IMR-90 (cell line): ENCODE results near the gene KMT2C. TPM values are rescaled to one million over a fixed set of nuclear protein-coding genes. Genes with fewer than 3 reads are reported as not detected.

Experiments
- ATAC-seq: fragments of 200-7000 bp; cut with Tn5 transposase; 2 replicates; pipeline ENCODE4 v1.9.1; 2020; ENCODE audit warnings: low read depth, mild to moderate bottlenecking, moderate library complexity
- BruUV-seq: library from RNA; stranded (reverse); fragments of 400-500 nt; replicated peaks from 2 replicates; lab custom pipeline; 2021; lab: Mats Ljungman, UMichigan
- CTCF ChIA-PET: fragments of 300-600 bp; formaldehyde crosslinking; extraction: SDS; loops from one replicate; lab custom pipeline; 2021; ENCODE audit warnings: antibody characterized with exemption; lab: Yijun Ruan, JAX
- POLR2A ChIA-PET: fragments of 300-600 bp; sonication (Branson Sonifier 250); formaldehyde crosslinking; loops from one replicate; lab custom pipeline; 2022; ENCODE audit warnings: antibody characterized with exemption; ENCODE audit not compliant: unreplicated experiment; lab: Charles Lee
- DNase-seq: peaks from one replicate; pipeline ENCODE4 v3.0.0; 2013
- H2AFZ ChIP-seq: replicated peaks from 2 replicates; pipeline ENCODE3; 2013; ENCODE audit warnings: low read length, mild to moderate bottlenecking; ENCODE audit not compliant: poor library complexity
- H2AK5ac ChIP-seq: 2 replicates; pipeline ENCODE4 v1.6.1; 2013; ENCODE audit warnings: low read depth, low read length, inconsistent platforms
- H2AK9ac ChIP-seq: replicated peaks from 2 replicates; pipeline ENCODE3; 2013; ENCODE audit warnings: mild to moderate bottlenecking, low read depth, low read length, moderate library complexity; ENCODE audit not compliant: poor library complexity
- H2BK120ac ChIP-seq: 2 replicates; pipeline ENCODE4 v1.6.1; 2013; ENCODE audit warnings: low read depth, low read length, inconsistent platforms
- H2BK15ac ChIP-seq: 3 replicates; pipeline ENCODE4 v1.6.1; 2013; ENCODE audit warnings: low read depth, low read length, inconsistent platforms
- H2BK20ac ChIP-seq: 2 replicates; pipeline ENCODE4 v1.6.1; 2013; ENCODE audit warnings: low read depth, mild to moderate bottlenecking, inconsistent platforms, low read length, moderate library complexity
- H2BK5ac ChIP-seq: 2 replicates; pipeline ENCODE4 v1.6.1; 2013; ENCODE audit warnings: mild to moderate bottlenecking, low read depth, low read length, inconsistent platforms; ENCODE audit not compliant: poor library complexity, severe bottlenecking
- H3K14ac ChIP-seq: replicated peaks from 2 replicates; pipeline ENCODE4 v1.6.1; 2013; ENCODE audit warnings: low read depth, low read length, inconsistent platforms
- H3K18ac ChIP-seq: 2 replicates; pipeline ENCODE4 v1.6.1; 2013; ENCODE audit warnings: low read depth, low read length, control low read depth
- H3K23ac ChIP-seq: 2 replicates; pipeline ENCODE4 v1.6.1; 2013; ENCODE audit warnings: low read depth, low read length, inconsistent platforms
- H3K27ac ChIP-seq: 2 replicates; pipeline ENCODE4 v1.5.1; 2013; ENCODE audit warnings: mild to moderate bottlenecking, control low read depth, low read length; ENCODE audit not compliant: insufficient read depth
- H3K27me3 ChIP-seq: 2 replicates; pipeline ENCODE4 v1.6.1; 2013; ENCODE audit warnings: low read length; ENCODE audit not compliant: control insufficient read depth, insufficient read depth
- H3K36me3 ChIP-seq: 2 replicates; pipeline ENCODE4 v1.6.1; 2013; ENCODE audit warnings: low read length, mixed read lengths; ENCODE audit not compliant: control insufficient read depth, insufficient read depth
- H3K4ac ChIP-seq: 2 replicates; pipeline ENCODE4 v1.6.1; 2013; ENCODE audit warnings: low read depth, low read length, inconsistent platforms
- H3K4me1 ChIP-seq: 2 replicates; pipeline ENCODE4 v1.6.1; 2013; ENCODE audit warnings: low read length, mixed read lengths; ENCODE audit not compliant: control insufficient read depth, insufficient read depth
- H3K4me2 ChIP-seq: 2 replicates; pipeline ENCODE4 v1.6.1; 2013; ENCODE audit warnings: low read depth, mild to moderate bottlenecking, control low read depth, low read length, moderate library complexity
- H3K4me3 ChIP-seq: 2 replicates; pipeline ENCODE4 v1.5.1; 2013; ENCODE audit warnings: low read depth, mild to moderate bottlenecking, control low read depth, low read length, moderate library complexity; ENCODE audit not compliant: insufficient read depth
- H3K56ac ChIP-seq: 2 replicates; pipeline ENCODE4 v1.6.1; 2013; ENCODE audit warnings: low read length, inconsistent platforms; ENCODE audit not compliant: insufficient read depth; ENCODE audit errors: extremely low read depth
- H3K79me1 ChIP-seq, 2 experiments: 2 replicates each; pipeline ENCODE4 v1.6.1; 2013; ENCODE audit warnings: low read length in 2 of 2, inconsistent platforms in 1 of 2, low read depth in 1 of 2
- H3K9ac ChIP-seq: 2 replicates; pipeline ENCODE4 v1.6.1; 2013; ENCODE audit warnings: low read depth, low read length, control low read depth
- H3K9me1 ChIP-seq: 2 replicates; pipeline ENCODE4 v1.6.1; 2013; ENCODE audit warnings: low read length, inconsistent platforms; ENCODE audit not compliant: insufficient read depth
- H3K9me3 ChIP-seq: 2 replicates; pipeline ENCODE4 v1.6.1; 2013; ENCODE audit warnings: low read length; ENCODE audit not compliant: control insufficient read depth, insufficient read depth
- H4K20me1 ChIP-seq: 2 replicates; pipeline ENCODE4 v1.6.1; 2013; ENCODE audit warnings: low read length, inconsistent platforms; ENCODE audit not compliant: insufficient read depth
- H4K5ac ChIP-seq: 2 replicates; pipeline ENCODE4 v1.6.1; 2013; ENCODE audit warnings: mild to moderate bottlenecking, low read depth, low read length, control low read depth
- H4K8ac ChIP-seq, 2 experiments: 2 replicates each; pipeline ENCODE4 v1.6.1; 2013; ENCODE audit warnings: low read depth in 2 of 2, low read length in 2 of 2, control low read depth in 1 of 2, inconsistent platforms in 1 of 2
- H4K91ac ChIP-seq: 2 replicates; pipeline ENCODE4 v1.6.1; 2013; ENCODE audit warnings: low read depth, low read length, inconsistent platforms; ENCODE audit not compliant: insufficient read depth
- CEBPB ChIP-seq: IDR thresholded peaks from 2 replicates; pipeline ENCODE4 v1.6.1; 2012; ENCODE audit warnings: low read depth, low read length, improper control_type of control experiment
- CTCF ChIP-seq: conservative IDR thresholded peaks from 2 replicates; pipeline ENCODE4 v1.5.1; 2012; ENCODE audit warnings: mild to moderate bottlenecking, low read depth, low read length, improper control_type of control experiment
- FOS ChIP-seq: fragments of 150-350 bp; IDR thresholded peaks from 2 replicates; pipeline ENCODE4 v1.6.1; 2016; ENCODE audit warnings: low read depth, low read length
- SMC3 ChIP-seq: fragments of 150-350 bp; IDR thresholded peaks from 2 replicates; pipeline ENCODE4 v1.6.1; 2016; ENCODE audit warnings: low read depth, mild to moderate bottlenecking, antibody characterized with exemption, low read length, moderate library complexity
- WGBS, 2 experiments: methylation state at CpG; one replicate each; pipeline versions ENCODE4 v1.1.5 to v1.1.7; 2013; ENCODE audit warnings: missing lambda C conversion rate in 2 of 2; ENCODE audit not compliant: insufficient read length in 1 of 2; ENCODE audit errors: extremely low coverage in 2 of 2; 5-methylcytosine and 5-hydroxymethylcytosine counted together
- dilution Hi-C: fragments of 300-500 bp; cut with HindIII; formaldehyde crosslinking; loops from one replicate; pipeline ENCODE4 v1.14.3; 2018; ENCODE audit warnings: low sequenced_read_pairs; ENCODE audit not compliant: unreplicated experiment
- in situ Hi-C: fragments of 300-500 bp; cut with MboI; formaldehyde crosslinking; loops from 3 replicates; pipeline ENCODE4 v1.14.3; 2019; ENCODE audit warnings: low sequenced_read_pairs, inconsistent platforms, mixed read lengths
- intact Hi-C: fragments of 100-400 bp; cut with micrococcal nuclease; formaldehyde crosslinking; loops from 2 replicates; pipeline ENCODE4 v1.10.0; 2022
- polyA plus RNA-seq, 3 experiments: library from polyadenylated mRNA; depleted of rRNA; stranded (reverse); fragments of >200 nt; gene quantifications; 2 replicates each; pipeline ENCODE4 v1.2.3, GENCODE V29; 2012; ENCODE audit warnings: low replicate concordance in 1 of 3
- total RNA-seq: library from RNA; depleted of rRNA; stranded (reverse); fragments of >200 nt; gene quantifications from 2 replicates; pipeline ENCODE4 v1.2.3, GENCODE V29; 2012

The KMT2C gene
- total and polyA plus RNA-seq, 2 of the 4 experiments (the other 2 are of a cell fraction), result 8.0 to 23.3 TPM

- Histone ChIP-seq H2BK120ac (no peak overlapping the region), H3K79me1 (no peaks in the 10 kb centered on the region), H4K5ac (no peak overlapping the region), H3K9me3 (no peaks in the 10 kb centered on the region), H3K9ac (no peak overlapping the region), H4K91ac (no peak overlapping the region), H2AK5ac (no peak overlapping the region), H3K56ac (no peak overlapping the region), H3K23ac (no peak overlapping the region), H2BK20ac (no peak overlapping the region), H2AK9ac (no peak overlapping the region), H3K27me3 (no peaks in the 10 kb centered on the region), H3K14ac (no peak overlapping the region), H4K20me1 (no peaks in the 10 kb centered on the region), H2BK5ac (no peak overlapping the region), H3K27ac (no peak overlapping the region), H4K8ac (no peak overlapping the region), H2BK15ac (no peak overlapping the region), H2AFZ (no peak overlapping the region), H3K4ac (no peak overlapping the region), H3K4me1 (no peaks in the 10 kb centered on the region), H3K9me1 (no peaks in the 10 kb centered on the region), H3K18ac (no peak overlapping the region), H3K4me3 (no peak overlapping the region), H3K4me2 (no peak overlapping the region), H3K36me3 (no peaks in the 10 kb centered on the region)
- no TSS peak for BruUV-seq
- POLR2A ChIA-PET, result no interaction called here
- no peak for DNase-seq
- intact Hi-C loops, result no loop called here
- no peak for ATAC-seq
- in situ Hi-C loops, result no loop called here
- dilution Hi-C loops, result no loop called here
- no peak for TF ChIP-seq CTCF
- TF ChIP-seq CEBPB, result no peak
- TF ChIP-seq FOS, result no peak
- no peak for TF ChIP-seq SMC3
- no CpG with 5 or more reads among the region's 4 CpGs for WGBS, 2 experiments
- CTCF ChIA-PET, result no interaction called here
These were observed 44.9 kb upstream of the KMT2C start for GRCh38 chr7:152480664-152481063.
